Measurements from ENCODE around the gene RIPK1. TPM values are rescaled to one million over a fixed set of nuclear protein-coding genes. Genes with fewer than 3 reads are reported as not detected.
A peak's percentile ranks its signal among the peaks of the same experiment; 100 is the strongest.
"Not testable (repeated sequence)": the region's sequence is repeated elsewhere in the genome, so short reads cannot be mapped to it uniquely, and the experiment has no call there.

Gene RIPK1
- total RNA-seq, 2 donors from 2014 or later = 10.6 to 13.1 TPM

- ATAC-seq (no peak), DNase-seq (no peak)
- intact Hi-C loops (cut with DNase I) = no loop called here
Observed at GRCh38 chr6:3041147-3041546, 27.1 kb upstream of the RIPK1 start.

- intact Hi-C loops (cut with DNase I) = no loop called here
- no peak for DNase-seq
- no peak for ATAC-seq
Observed at GRCh38 chr6:3041606-3042005, 26.7 kb upstream of the RIPK1 start.

DNA sequence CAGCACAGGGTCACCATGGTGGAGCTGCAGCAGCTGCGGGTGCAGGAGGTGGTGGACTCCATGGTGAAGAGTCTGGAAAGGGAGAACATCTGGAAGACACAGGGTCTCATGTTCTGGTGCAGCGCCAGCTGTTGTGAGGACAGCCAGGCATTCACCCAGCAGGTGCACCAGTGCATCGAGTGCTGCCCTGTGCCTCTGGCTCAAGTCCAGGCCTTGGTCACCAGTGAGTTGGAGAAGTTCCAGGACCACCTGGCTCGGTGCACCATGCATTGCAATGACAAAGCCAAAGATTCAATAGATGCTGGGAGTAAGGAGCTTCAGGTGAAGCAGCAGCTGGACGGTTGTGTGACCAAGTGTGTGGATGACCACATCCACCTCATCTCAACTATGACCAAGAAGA lies 22.9 kb upstream of the RIPK1 start:
- intact Hi-C loops (cut with DNase I) = loop anchor here in 1 of 2 donors (5.0 kb wide), 1 partner anchor 33 kb away; no protein-coding TSS in a partner anchor
- DNase-seq (no peak), ATAC-seq (no peak)

DNA sequence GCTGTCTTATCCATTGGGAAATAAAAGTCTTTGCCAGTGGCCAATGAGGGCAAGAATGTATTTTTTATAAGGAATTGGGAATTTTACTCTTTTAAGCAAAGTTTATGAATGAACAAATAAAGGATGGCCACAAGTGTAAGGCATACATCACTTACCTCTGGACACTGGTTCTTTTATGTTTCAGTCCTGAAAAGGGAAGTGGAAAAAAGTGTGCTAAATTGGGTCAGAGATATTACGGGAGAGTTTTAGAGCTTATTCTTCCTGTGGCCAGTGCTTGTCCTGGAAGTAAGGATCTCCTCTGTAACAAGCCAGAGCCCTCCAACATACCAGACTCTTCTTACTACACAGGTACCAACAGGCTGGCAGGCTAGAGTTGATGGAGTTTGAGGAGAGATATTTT lies 22.5 kb upstream of the RIPK1 start:
- no peak for ATAC-seq
- DNase-seq = no peak
- intact Hi-C loops (cut with DNase I) = loop anchor here in 1 of 2 donors (5.0 kb wide), 1 partner anchor 33 kb away; no protein-coding TSS in a partner anchor

DNA sequence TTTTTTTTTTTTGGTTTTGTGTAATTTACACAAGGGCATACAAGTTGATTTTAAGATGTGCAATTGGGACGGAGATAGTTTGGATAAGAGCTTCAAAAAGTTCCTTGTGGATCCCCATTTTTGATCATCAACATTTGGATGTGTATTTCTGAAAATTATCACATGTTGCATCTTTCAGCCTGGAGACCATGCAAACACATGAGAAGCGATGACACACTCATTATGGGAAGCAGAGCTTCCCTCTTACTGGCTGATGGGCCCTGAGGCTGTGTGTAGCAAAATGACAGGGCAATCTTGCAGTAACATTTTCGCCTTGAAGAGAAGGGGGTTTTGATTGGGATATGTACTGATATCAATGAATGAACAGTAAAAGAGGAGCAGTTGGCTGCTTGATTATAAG lies 22.0 kb upstream of the RIPK1 start:
- no peak for ATAC-seq
- no peak for DNase-seq
- intact Hi-C loops (cut with DNase I) = loop anchor here in 1 of 2 donors (5.0 kb wide), 1 partner anchor 34 kb away; no protein-coding TSS in a partner anchor

GRCh38 chr6:3048009-3048408 lies 20.3 kb upstream of the RIPK1 start:
- intact Hi-C loops (cut with DNase I) = loop anchor here in 1 of 2 donors (5.0 kb wide), 1 partner anchor 36 kb away; no protein-coding TSS in a partner anchor
- not testable (repeated sequence) for ATAC-seq, DNase-seq

- intact Hi-C loops (cut with DNase I) = no loop called here
- ATAC-seq = no peak
- DNase-seq = no peak
Observed at GRCh38 chr6:3052481-3053230, 15.6 kb upstream of the RIPK1 start.

DNA sequence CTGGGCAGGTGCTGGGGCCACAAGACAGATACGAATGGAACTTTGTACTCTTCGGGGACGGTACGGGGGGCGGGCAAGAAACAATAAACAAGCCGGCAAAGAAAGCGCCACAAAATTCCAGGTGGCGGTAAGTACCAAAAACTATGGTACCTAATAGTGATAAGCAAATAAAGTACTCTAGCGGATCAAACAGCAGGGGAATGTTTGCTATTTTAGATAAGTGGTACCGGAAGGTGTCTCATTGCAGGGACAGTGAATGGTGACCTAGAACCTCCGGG lies 15.1 kb upstream of the RIPK1 start:
- no peak for ATAC-seq
- intact Hi-C loops (cut with DNase I) = no loop called here
- no peak for DNase-seq

GRCh38 chr6:3054229-3055157 lies 13.8 kb upstream of the RIPK1 start:
- ATAC-seq = peak; percentile 29 to 54
- DNase-seq = peak; percentile 69
- intact Hi-C loops (cut with DNase I) = loop anchor here in 1 of 2 donors (5.0 kb wide), 1 partner anchor 57 kb away; the partner anchor contains the start of gene NQO2

GRCh38 chr6:3055158-3055499 lies 13.2 kb upstream of the RIPK1 start:
- not testable (repeated sequence) for ATAC-seq, DNase-seq
- intact Hi-C loops (cut with DNase I) = loop anchor here in 1 of 2 donors (5.0 kb wide), 1 partner anchor 58 kb away; the partner anchor contains the start of gene NQO2

DNA sequence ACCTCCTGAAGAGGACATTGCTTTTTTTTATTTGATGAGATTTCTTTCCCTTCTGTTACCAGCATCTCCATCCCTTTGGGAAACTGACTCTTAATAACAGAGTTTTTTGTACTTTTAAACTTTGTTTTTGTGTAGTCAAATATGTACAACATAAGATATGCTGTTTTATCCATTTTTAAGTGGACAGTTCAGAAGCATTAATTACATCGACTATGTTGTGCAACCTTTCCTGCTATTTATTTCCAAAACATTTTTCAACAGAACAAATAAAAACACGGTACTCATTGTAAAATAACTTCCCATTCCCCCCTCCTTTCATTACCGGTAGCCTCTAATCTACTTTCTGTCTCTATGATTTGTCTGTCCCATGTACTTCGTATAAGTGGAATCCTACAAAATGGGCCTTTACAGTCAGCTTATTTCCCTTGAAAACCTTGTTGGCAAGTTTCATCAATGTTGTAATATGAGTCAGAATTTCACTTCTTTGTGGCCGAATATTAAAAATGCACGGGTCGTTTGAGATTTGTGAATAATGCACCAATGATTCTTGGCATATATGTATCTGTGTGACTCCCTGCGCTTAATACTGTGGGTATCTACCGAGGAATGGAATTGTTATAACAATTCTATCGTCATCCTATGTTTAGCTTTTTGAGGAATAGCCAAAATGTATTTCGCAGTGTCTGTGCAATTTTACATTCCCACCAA lies 11.1 kb upstream of the RIPK1 start:
- DNase-seq (no peak), ATAC-seq (no peak)
- intact Hi-C loops (cut with DNase I) = loop anchor here in 1 of 2 donors (5.0 kb wide), 1 partner anchor 60 kb away; the partner anchor contains the start of gene NQO2

DNA sequence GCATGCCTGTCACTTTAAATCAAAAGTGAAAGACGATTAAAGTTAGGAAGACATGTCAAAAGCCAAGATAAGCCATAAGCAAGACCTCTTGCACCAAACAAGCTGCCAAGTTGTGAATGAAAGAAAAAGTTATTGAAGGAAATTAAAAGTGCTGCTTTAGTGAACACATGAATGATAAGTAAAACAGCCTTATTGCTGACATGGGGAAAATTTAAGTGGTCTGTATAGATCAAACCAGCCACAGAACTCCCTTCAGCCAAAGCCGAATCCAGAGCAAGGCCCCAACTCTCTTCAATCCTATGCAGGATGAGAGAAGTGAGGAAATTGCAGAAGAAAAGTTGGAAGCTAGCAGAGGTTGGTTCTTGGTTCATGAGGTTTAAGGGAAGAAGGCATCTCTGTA lies 9.3 kb upstream of the RIPK1 start:
- intact Hi-C loops (cut with DNase I) = loop anchor here (2.0 to 5.0 kb wide), 2 partner anchors 62 to 64 kb away; partner anchors contain the start of gene NQO2 (in 1 of the 2)
- ATAC-seq (no peak), DNase-seq (no peak)

GRCh38 chr6:3060092-3060491 lies 8.2 kb upstream of the RIPK1 start:
- intact Hi-C loops (cut with DNase I) = loop anchor here in 1 of 2 donors (10.0 kb wide), 1 partner anchor 215 kb away; the partner anchor contains the start of gene SERPINB1
- not testable (repeated sequence) for DNase-seq, ATAC-seq

GRCh38 chr6:3061501-3061941 lies 6.8 kb upstream of the RIPK1 start:
- intact Hi-C loops (cut with DNase I) = loop anchor here in 1 of 2 donors (10.0 kb wide), 1 partner anchor 217 kb away; the partner anchor contains the start of gene SERPINB1
- ATAC-seq (no peak), DNase-seq (no peak)

GRCh38 chr6:3063340-3063732 lies 5.0 kb upstream of the RIPK1 start:
- not testable (repeated sequence) for DNase-seq, ATAC-seq
- intact Hi-C loops (cut with DNase I) = loop anchor here in 1 of 2 donors (10.0 kb wide), 1 partner anchor 219 kb away; the partner anchor contains the start of gene SERPINB1

- DNase-seq = peak; percentile 98
- intact Hi-C loops (cut with DNase I) = loop anchor here in 1 of 2 donors (10.0 kb wide), 1 partner anchor 219 kb away; the partner anchor contains the start of gene SERPINB1
- peak; percentile 92 to 95 for ATAC-seq
Observed at GRCh38 chr6:3063733-3064700, 4.3 kb upstream of the RIPK1 start.

DNA sequence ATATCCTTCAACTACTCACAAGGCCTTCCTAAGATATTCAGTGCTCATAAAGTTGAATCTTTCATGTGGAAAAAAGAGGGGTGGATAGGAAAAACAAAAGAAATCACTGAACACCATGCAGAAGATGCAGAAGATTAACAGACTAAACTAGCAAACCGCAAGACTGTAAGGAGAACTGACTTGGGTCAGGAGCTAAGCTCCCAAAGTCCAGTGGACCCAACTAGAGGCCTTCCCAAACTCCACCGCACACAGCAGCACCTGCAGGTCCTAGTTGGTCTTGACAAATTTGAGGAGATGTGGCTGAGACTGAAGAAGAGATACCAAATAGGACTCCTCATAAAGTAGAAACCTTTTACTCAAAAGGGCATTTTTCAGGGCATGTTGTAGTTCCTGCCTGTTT lies 3.3 kb downstream of the RIPK1 start:
- ATAC-seq (no peak), DNase-seq (no peak)
- intact Hi-C loops (cut with DNase I) = no loop called here

DNA sequence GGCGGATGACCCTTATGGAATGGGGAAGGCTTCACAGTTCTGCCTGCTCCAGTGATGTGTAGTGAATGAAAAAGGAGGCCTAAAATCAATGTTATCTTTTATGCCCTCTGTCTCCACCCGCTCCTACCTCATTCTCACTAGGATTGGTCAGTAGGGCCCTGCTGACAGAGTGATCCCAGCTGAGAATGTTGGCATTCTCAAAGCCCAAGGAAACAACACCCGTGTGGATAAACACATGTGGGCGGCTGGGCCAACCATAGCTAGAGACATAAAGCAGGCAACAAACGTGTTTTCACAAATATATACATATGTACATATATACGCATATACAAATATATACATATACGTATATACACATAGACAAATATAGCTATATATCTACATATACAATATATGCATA lies 4.5 kb downstream of the RIPK1 start:
- intact Hi-C loops (cut with DNase I) = no loop called here
- ATAC-seq (no peak), DNase-seq (no peak)
